ENCODE data around the gene BRME1.

DNA sequence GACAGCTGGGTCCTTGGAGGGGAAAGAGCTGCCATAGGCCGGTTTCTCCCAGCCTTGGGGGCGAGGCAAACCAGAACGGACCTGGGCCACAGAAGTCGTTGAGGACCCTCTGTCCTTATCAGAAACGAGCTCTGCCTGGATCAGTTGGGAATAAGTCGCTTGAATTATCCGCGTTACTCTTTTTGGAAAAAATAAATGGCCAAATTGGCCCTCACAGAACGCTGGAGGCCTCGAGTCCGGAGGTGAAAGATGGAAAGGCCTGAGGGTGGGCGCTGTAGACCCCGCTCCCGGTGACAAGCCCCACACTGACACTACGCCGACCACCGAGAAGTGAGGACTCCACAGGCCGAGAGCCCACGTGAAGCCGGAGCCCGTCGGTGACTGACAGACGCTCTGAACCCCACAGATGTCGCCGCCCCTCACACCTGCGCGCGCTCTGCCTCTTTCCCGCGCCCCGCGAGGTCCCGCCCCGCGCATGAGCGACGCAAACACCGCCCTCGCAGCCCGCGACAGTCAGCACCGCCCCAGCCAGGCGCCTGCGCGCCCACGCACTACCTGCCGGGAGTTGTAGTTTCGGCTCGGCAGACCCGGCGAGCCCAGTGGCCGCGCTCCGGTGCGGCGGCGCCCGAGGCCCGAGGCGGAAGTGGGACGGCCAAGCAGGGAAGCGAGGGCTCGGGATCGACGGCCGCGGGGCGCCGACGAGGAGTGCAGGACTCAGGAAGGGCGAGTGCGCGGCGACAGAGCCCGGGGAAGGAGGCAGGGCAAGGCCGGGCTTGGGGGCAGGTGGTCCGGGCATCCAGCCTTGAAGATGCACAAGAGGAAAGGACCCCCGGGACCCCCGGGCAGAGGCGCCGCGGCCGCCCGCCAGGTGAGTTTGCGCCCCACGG lies at the start of gene BRME1, which contains the start of gene CC2D1A:
- TF ChIP-seq CTCF (IDR thresholded peaks at IDR 0.05) (peak in 1 of 4 experiments; percentile 21), POLR2A (IDR thresholded peaks at IDR 0.05) (peak in 1 of 2 donors; percentile 62)

All from uterus (tissue), 2 donors.